Ishikawa (cell line): ENCODE results near the gene PRSS35.

Experiments
- CEBPB ChIP-seq: IDR thresholded peaks from 2 replicates; pipeline ENCODE4 v1.6.1; 2012
- CREB1 ChIP-seq: IDR thresholded peaks from 2 replicates; pipeline ENCODE4 v1.6.1; 2012; ENCODE audit warnings: low read depth
- EGR1 ChIP-seq: IDR thresholded peaks from 2 replicates; pipeline ENCODE4 v1.6.1; 2012
- EP300 ChIP-seq: IDR thresholded peaks from 2 replicates; pipeline ENCODE4 v1.6.1; 2012; ENCODE audit warnings: borderline replicate concordance
- FOXM1 ChIP-seq: IDR thresholded peaks from 2 replicates; pipeline ENCODE4 v1.6.1; 2012; ENCODE audit warnings: low read depth, borderline replicate concordance
- MAX ChIP-seq: IDR thresholded peaks from 2 replicates; pipeline ENCODE4 v1.6.1; 2012
- NFIC ChIP-seq: IDR thresholded peaks from 2 replicates; pipeline ENCODE4 v1.6.1; 2012
- RAD21 ChIP-seq: IDR thresholded peaks from 2 replicates; pipeline ENCODE4 v1.6.1; 2012; ENCODE audit warnings: low read depth
- REST ChIP-seq: IDR thresholded peaks from 2 replicates; pipeline ENCODE4 v1.6.1; 2012; ENCODE audit warnings: low read depth, mild to moderate bottlenecking
- TAF1 ChIP-seq: IDR thresholded peaks from 2 replicates; pipeline ENCODE4 v1.6.1; 2012; ENCODE audit warnings: low read depth, mild to moderate bottlenecking
- TCF12 ChIP-seq: IDR thresholded peaks from 2 replicates; pipeline ENCODE4 v1.6.1; 2012; ENCODE audit warnings: low read depth
- TEAD4 ChIP-seq: IDR thresholded peaks from 2 replicates; pipeline ENCODE4 v1.6.1; 2012
- USF1 ChIP-seq: IDR thresholded peaks from 2 replicates; pipeline ENCODE4 v1.6.1; 2012
- YY1 ChIP-seq: IDR thresholded peaks from 2 replicates; pipeline ENCODE4 v1.6.1; 2012; ENCODE audit warnings: low read depth
- ZBTB7A ChIP-seq: IDR thresholded peaks from 2 replicates; pipeline ENCODE4 v1.6.1; 2012; ENCODE audit warnings: low read depth

PRSS35 gene

GRCh38 chr6:83514466-83514865, 2.1 kb downstream of the PRSS35 start:
- TF ChIP-seq TCF12 (no peak), FOXM1 (no peak), EP300 (no peak), REST (no peak), TAF1 (no peak), EGR1 (no peak), TEAD4 (no peak), NFIC (no peak), CREB1 (no peak), CEBPB (no peak)

GRCh38 chr6:83514866-83515466, 2.6 kb downstream of the PRSS35 start:
- TF ChIP-seq TCF12 (no peak), RAD21 (peak; percentile 94), CEBPB (no peak), EGR1 (no peak), YY1 (no peak), MAX (no peak), TAF1 (no peak), TEAD4 (no peak)

- TF ChIP-seq FOXM1 (no peak), EGR1 (no peak), TAF1 (no peak), USF1 (no peak), CREB1 (no peak), RAD21 (no peak), TCF12 (no peak), EP300 (no peak), REST (no peak)
Observed at GRCh38 chr6:83517500-83517899, 5.2 kb downstream of the PRSS35 start.

GRCh38 chr6:83518816-83519480, 6.6 kb downstream of the PRSS35 start:
- TF ChIP-seq EGR1 (no peak), RAD21 (peak; percentile 51)

GRCh38 chr6:83536034-83536646, 23.8 kb downstream of the PRSS35 start:
- TF ChIP-seq TEAD4 (no peak), RAD21 (peak; percentile 78), ZBTB7A (no peak), MAX (no peak)

- no peak for TF ChIP-seq YY1
- no peak for TF ChIP-seq TCF12
- TF ChIP-seq USF1, result no peak
Observed at GRCh38 chr6:83536647-83537589, 24.6 kb downstream of the PRSS35 start.
